Body of pancreas (tissue), 4 donors: Measurements from ENCODE around the gene UTP14A.

ENCODE experiments used
- CTCF ChIP-seq, 7 experiments: fragments of 450-650 bp in 4 of 7; fragments of 200-600 bp in 3 of 7; sonication (generic) in 3 of 7; IDR thresholded peaks; one replicate each; pipeline ENCODE4 v1.5.1; 2016 to 2019; ENCODE audit warnings: antibody characterized with exemption in 7 of 7
- POLR2A ChIP-seq, 3 donors: fragments of 450-650 bp; IDR thresholded peaks; one replicate each; pipeline ENCODE4 v1.6.1; 2016; ENCODE audit warnings: antibody characterized with exemption in 3 of 3, mild to moderate bottlenecking in 2 of 3

- TF ChIP-seq CTCF (IDR thresholded peaks at IDR 0.05) (no peak), POLR2A (IDR thresholded peaks at IDR 0.05) (no peak)
Measured at GRCh38 chrX:129953334-129953648, 47.3 kb downstream of the UTP14A start.
